ENCODE results near the gene FAM222B. TPM values are rescaled to one million over a fixed set of nuclear protein-coding genes. Genes with fewer than 3 reads are reported as not detected.
"Not testable (repeated sequence)": the region's sequence is repeated elsewhere in the genome, so short reads cannot be mapped to it uniquely, and the experiment has no call there.

Gene FAM222B
- total and polyA plus RNA-seq, 7 experiments from 2014 or later: 11.8 to 24.4 (median 22.3) TPM

GRCh38 chr17:28723159-28723835, 119.3 kb downstream of the FAM222B start:
- no peaks in the 10 kb centered on the region for H3K9me3 ChIP-seq (ENCODE audit: control insufficient read depth in 2 of 3, low read length in 3 of 3)
- H3K9me3 Mint-ChIP-seq: peaks cover 0 to 2% (median 0%) of the 10 kb centered on the region in 11 donors
- peak overlapping the region; percentile 82 for H3K27ac ChIP-seq (ENCODE audit: low read depth, low read length)

GRCh38 chr17:28722417-28723158, 120.0 kb downstream of the FAM222B start:
- Histone ChIP-seq H3K9me3 (ENCODE audit: control insufficient read depth in 2 of 3, low read length in 3 of 3) (no peaks in the 10 kb centered on the region), H3K4me1 (ENCODE audit: control insufficient read depth in 2 of 2, insufficient read depth in 2 of 2, low read length in 2 of 2) (peaks cover 36 to 47% of the 10 kb centered on the region in 2 donors), H3K36me3 (ENCODE audit: control insufficient read depth in 2 of 3, insufficient read depth in 3 of 3, low read length in 3 of 3) (peaks cover 20 to 36% (median 32%) of the 10 kb centered on the region in 3 experiments), H3K4me3 (ENCODE audit: low read length) (no peak overlapping the region), H3K27ac (ENCODE audit: low read depth, low read length) (peak overlapping the region; percentile 82), H3K27me3 (ENCODE audit: control insufficient read depth in 2 of 2, insufficient read depth in 2 of 2, low read length in 2 of 2) (no peaks in the 10 kb centered on the region)
- ChIA-PET CTCF (interaction anchor here (0.5 to 10.6 kb wide), 2 partner anchors 26 to 43 kb away, joined by 3 to 331 read pairs; partner anchors contain the start of gene TRAF4), POLR2A (interaction anchor here (0.9 to 4.8 kb wide), 4 partner anchors 11 to 228 kb away, joined by 5 to 96 read pairs (median 34); partner anchors contain the start of genes PHF12 and PROCA1)
- Mint-ChIP-seq H3K4me1 (peaks cover 23 to 75% (median 73%) of the 10 kb centered on the region in 7 donors), H3K27ac (peak overlapping the region in 4 of 9 donors; percentile 23 to 57 (median 45)), H3K27me3 (peaks cover 0 to 14% (median 0%) of the 10 kb centered on the region in 5 donors), H3K36me3 (peaks cover 4 to 42% (median 23%) of the 10 kb centered on the region in 5 donors), H3K4me3 (peak overlapping the region in 8 of 10 donors; percentile 25 to 99 (median 64)), H3K9me3 (peaks cover 0 to 2% (median 0%) of the 10 kb centered on the region in 11 donors)
- no peak for ATAC-seq
- intact Hi-C loops (cut with micrococcal nuclease): loop anchor here in 1 of 2 donors (10.0 kb wide), 1 partner anchor 422 kb away; no protein-coding TSS in a partner anchor
- DNase-seq: no peak

More at GRCh38 chr17:28723159-28723835, 119.3 kb downstream of the FAM222B start:
- intact Hi-C loops (cut with micrococcal nuclease): loop anchor here in 1 of 2 donors (10.0 kb wide), 1 partner anchor 422 kb away; no protein-coding TSS in a partner anchor
- ATAC-seq (no peak), DNase-seq (no peak)
- peaks cover 36 to 49% of the 10 kb centered on the region in 2 donors for H3K4me1 ChIP-seq (ENCODE audit: control insufficient read depth in 2 of 2, insufficient read depth in 2 of 2, low read length in 2 of 2)
- Mint-ChIP-seq H3K4me3 (peak overlapping the region; percentile 3 to 71 (median 24)), H3K36me3 (peaks cover 4 to 42% (median 23%) of the 10 kb centered on the region in 5 donors), H3K4me1 (peaks cover 24 to 78% (median 74%) of the 10 kb centered on the region in 7 donors), H3K27me3 (peaks cover 0 to 8% (median 0%) of the 10 kb centered on the region in 5 donors), H3K27ac (peak overlapping the region in 7 of 9 donors; percentile 24 to 70 (median 59))
- no peaks in the 10 kb centered on the region for H3K27me3 ChIP-seq (ENCODE audit: control insufficient read depth in 2 of 2, insufficient read depth in 2 of 2, low read length in 2 of 2)
- CTCF ChIA-PET: interaction anchor here (10.6 kb wide), 1 partner anchor 25 kb away, joined by 331 read pairs; the partner anchor contains the start of gene TRAF4
- POLR2A ChIA-PET: interaction anchor here (0.7 to 6.1 kb wide), 3 partner anchors 12 to 174 kb away, joined by 3 to 35 read pairs (median 5); partner anchors contain the start of genes FLOT2 and PROCA1
- peaks cover 20 to 36% (median 32%) of the 10 kb centered on the region in 3 experiments for H3K36me3 ChIP-seq (ENCODE audit: control insufficient read depth in 2 of 3, insufficient read depth in 3 of 3, low read length in 3 of 3)
- H3K4me3 ChIP-seq (ENCODE audit: low read length): no peak overlapping the region

GRCh38 chr17:28720997-28721329, 121.6 kb downstream of the FAM222B start:
- not testable (repeated sequence) for H3K9me3 Mint-ChIP-seq; H3K9me3 ChIP-seq (ENCODE audit: control insufficient read depth in 2 of 3, low read length in 3 of 3); ATAC-seq; DNase-seq; H3K27me3 ChIP-seq (ENCODE audit: control insufficient read depth in 2 of 2, insufficient read depth in 2 of 2, low read length in 2 of 2)
- H3K36me3 Mint-ChIP-seq: peaks cover 4 to 42% (median 23%) of the 10 kb centered on the region in 5 donors
- POLR2A ChIA-PET: interaction anchor here (0.6 to 4.8 kb wide), 15 partner anchors 7 to 230 kb away, joined by 3 to 96 read pairs (median 8); partner anchors contain the start of genes BLTP2, FAM222B, NEK8 and PHF12
- H3K4me1 ChIP-seq (ENCODE audit: control insufficient read depth in 2 of 2, insufficient read depth in 2 of 2, low read length in 2 of 2): peaks cover 36 to 40% of the 10 kb centered on the region in 2 donors
- peak overlapping the region; percentile 82 for H3K27ac ChIP-seq (ENCODE audit: low read depth, low read length)
- H3K4me3 Mint-ChIP-seq: peak overlapping the region; percentile 94 to 99 (median 98)
- CTCF ChIA-PET: interaction anchor here (0.7 to 10.6 kb wide), 3 partner anchors 27 to 571 kb away, joined by 3 to 331 read pairs (median 4); partner anchors contain the start of gene TRAF4
- H3K4me1 Mint-ChIP-seq: peaks cover 20 to 71% (median 61%) of the 10 kb centered on the region in 7 donors
- H3K27ac Mint-ChIP-seq: peak overlapping the region; percentile 97 to 99 (median 98)
- peak overlapping the region; percentile 82 for H3K4me3 ChIP-seq (ENCODE audit: low read length)
- H3K27me3 Mint-ChIP-seq: peaks cover 0 to 15% (median 0%) of the 10 kb centered on the region in 5 donors
- peaks cover 20 to 36% (median 32%) of the 10 kb centered on the region in 3 experiments for H3K36me3 ChIP-seq (ENCODE audit: control insufficient read depth in 2 of 3, insufficient read depth in 3 of 3, low read length in 3 of 3)
- intact Hi-C loops (cut with micrococcal nuclease): loop anchor here in 1 of 2 donors (10.0 kb wide), 1 partner anchor 424 kb away; no protein-coding TSS in a partner anchor

GRCh38 chr17:28720247-28720996, 122.2 kb downstream of the FAM222B start:
- peak overlapping the region; percentile 94 to 99 (median 98) for H3K4me3 Mint-ChIP-seq
- Histone ChIP-seq H3K27me3 (ENCODE audit: control insufficient read depth in 2 of 2, insufficient read depth in 2 of 2, low read length in 2 of 2) (no peaks in the 10 kb centered on the region), H3K4me1 (ENCODE audit: control insufficient read depth in 2 of 2, insufficient read depth in 2 of 2, low read length in 2 of 2) (peaks cover 31 to 37% of the 10 kb centered on the region in 2 donors), H3K4me3 (ENCODE audit: low read length) (peak overlapping the region; percentile 82), H3K36me3 (ENCODE audit: control insufficient read depth in 2 of 3, insufficient read depth in 3 of 3, low read length in 3 of 3) (peaks cover 20 to 36% (median 32%) of the 10 kb centered on the region in 3 experiments), H3K27ac (ENCODE audit: low read depth, low read length) (peak overlapping the region; percentile 82), H3K9me3 (ENCODE audit: control insufficient read depth in 2 of 3, low read length in 3 of 3) (no peaks in the 10 kb centered on the region)
- peak overlapping the region; percentile 97 to 99 (median 98) for H3K27ac Mint-ChIP-seq
- POLR2A ChIA-PET: interaction anchor here (0.5 to 4.8 kb wide), 31 partner anchors 8 to 574 kb away, joined by 3 to 96 read pairs (median 4); partner anchors contain the start of genes BLTP2, FAM222B, IFT20 and NEK8
- peaks cover 17 to 74% (median 56%) of the 10 kb centered on the region in 7 donors for H3K4me1 Mint-ChIP-seq
- peaks cover 0 to 2% (median 0%) of the 10 kb centered on the region in 11 donors for H3K9me3 Mint-ChIP-seq
- DNase-seq: peak in 1 of 9 donors; percentile 30
- CTCF ChIA-PET: interaction anchor here (0.6 to 10.6 kb wide), 8 partner anchors 28 to 572 kb away, joined by 3 to 331 read pairs (median 4); partner anchors contain the start of genes PHF12 and TRAF4
- no peak for ATAC-seq
- intact Hi-C loops (cut with micrococcal nuclease): loop anchor here in 1 of 2 donors (10.0 kb wide), 1 partner anchor 424 kb away; no protein-coding TSS in a partner anchor
- H3K36me3 Mint-ChIP-seq: peaks cover 4 to 42% (median 23%) of the 10 kb centered on the region in 5 donors
- H3K27me3 Mint-ChIP-seq: peaks cover 0 to 21% (median 3%) of the 10 kb centered on the region in 5 donors

- peak overlapping the region; percentile 94 to 99 (median 98) for H3K4me3 Mint-ChIP-seq
- H3K36me3 ChIP-seq (ENCODE audit: control insufficient read depth in 2 of 3, insufficient read depth in 3 of 3, low read length in 3 of 3): peaks cover 20 to 25% (median 25%) of the 10 kb centered on the region in 3 experiments
- intact Hi-C loops (cut with micrococcal nuclease): loop anchor here (1.0 to 5.0 kb wide), 12 partner anchors 8 to 575 kb away; partner anchors contain the start of genes NEK8 (in 2 of the 2), PROCA1 (in 2 of the 2), BLTP2 (in 1 of the 2) and DHRS13 (in 1 of the 2)
- DNase-seq (no peak), ATAC-seq (no peak)
- H3K27me3 ChIP-seq (ENCODE audit: control insufficient read depth in 2 of 2, insufficient read depth in 2 of 2, low read length in 2 of 2): no peaks in the 10 kb centered on the region
- POLR2A ChIA-PET: interaction anchor here (0.6 to 4.8 kb wide), 26 partner anchors 8 to 1211 kb away, joined by 3 to 96 read pairs (median 6); partner anchors contain the start of genes BLTP2, DHRS13, FLOT2 and IFT20
- H3K4me3 ChIP-seq (ENCODE audit: low read length): peak overlapping the region; percentile 82
- H3K36me3 Mint-ChIP-seq: peaks cover 0 to 31% (median 23%) of the 10 kb centered on the region in 5 donors
- H3K9me3 Mint-ChIP-seq: peaks cover 0 to 2% (median 0%) of the 10 kb centered on the region in 11 donors
- H3K27ac ChIP-seq (ENCODE audit: low read depth, low read length): peak overlapping the region; percentile 82
- H3K4me1 ChIP-seq (ENCODE audit: control insufficient read depth in 2 of 2, insufficient read depth in 2 of 2, low read length in 2 of 2): peaks cover 27 to 33% of the 10 kb centered on the region in 2 donors
- CTCF ChIA-PET: interaction anchor here (0.8 to 10.6 kb wide), 7 partner anchors 8 to 233 kb away, joined by 3 to 331 read pairs (median 4); partner anchors contain the start of genes NEK8, PHF12 and TRAF4
- peaks cover 15 to 64% (median 44%) of the 10 kb centered on the region in 7 donors for H3K4me1 Mint-ChIP-seq
- H3K27me3 Mint-ChIP-seq: peaks cover 0 to 24% (median 6%) of the 10 kb centered on the region in 5 donors
- H3K9me3 ChIP-seq (ENCODE audit: control insufficient read depth in 2 of 3, low read length in 3 of 3): no peaks in the 10 kb centered on the region
- H3K27ac Mint-ChIP-seq: peak overlapping the region; percentile 97 to 99 (median 98)
These were observed 123.6 kb downstream of the FAM222B start for GRCh38 chr17:28719021-28719433.

All from naive thymus-derived CD4-positive, alpha-beta T cell (primary cell).